Muscle of leg (tissue), 11 donors: ENCODE data around the gene NHERF2. TPM values are rescaled to one million over a fixed set of nuclear protein-coding genes. Genes with fewer than 3 reads are reported as not detected.

Experiments used
- DNase-seq: peaks from one replicate; pipeline ENCODE4 v3.0.0; 2013
- H3K27ac ChIP-seq: one replicate; pipeline ENCODE4 v1.5.1; 2013; ENCODE audit warnings: mild to moderate bottlenecking, low read length, control low read depth
- H3K27me3 ChIP-seq: one replicate; pipeline ENCODE4 v1.6.1; 2013; ENCODE audit warnings: low read length; ENCODE audit not compliant: control insufficient read depth, insufficient read depth
- H3K36me3 ChIP-seq: one replicate; pipeline ENCODE4 v1.6.1; 2013; ENCODE audit warnings: low read length; ENCODE audit not compliant: control insufficient read depth, insufficient read depth
- H3K4me1 ChIP-seq: one replicate; pipeline ENCODE4 v1.6.1; 2013; ENCODE audit warnings: low read length; ENCODE audit not compliant: control insufficient read depth, insufficient read depth
- H3K4me3 ChIP-seq: one replicate; pipeline ENCODE4 v1.5.1; 2013; ENCODE audit warnings: low read length, control low read depth
- H3K9me3 ChIP-seq: replicated peaks from 2 replicates; pipeline ENCODE4 v1.6.1; 2013; ENCODE audit warnings: low read depth, low read length; ENCODE audit not compliant: control insufficient read depth
- WGBS: methylation state at CpG from one replicate; pipeline ENCODE4 v1.1.5; 2013; ENCODE audit warnings: missing lambda C conversion rate; ENCODE audit not compliant: insufficient coverage; 5-methylcytosine and 5-hydroxymethylcytosine counted together
- polyA plus RNA-seq, 8 donors: library from polyadenylated mRNA; unstranded; fragments of 120-200 nt; gene quantifications; one replicate each; pipeline versions ENCODE4 v1.2.1 to v1.2.3, GENCODE V29; 2013; ENCODE audit warnings: inconsistent platforms in 1 of 8, low replicate concordance in 1 of 8; ENCODE audit not compliant: insufficient read length in 8 of 8, insufficient read depth in 1 of 8
- total RNA-seq: library from RNA; stranded (reverse); fragments of 120-200 nt; gene quantifications from one replicate; pipeline ENCODE4 v1.2.4, GENCODE V29; 2013

The NHERF2 gene
- total and polyA plus RNA-seq, 9 donors: 22.1 to 60.6 (median 45.4) TPM

GRCh38 chr16:2076072-2076865 lies 49.6 kb downstream of the NHERF2 start:
- peaks cover 89% of the 10 kb centered on the region for H3K36me3 ChIP-seq
- no peaks in the 10 kb centered on the region for H3K9me3 ChIP-seq
- H3K4me1 ChIP-seq: peaks cover 2% of the 10 kb centered on the region
- no peak overlapping the region for H3K4me3 ChIP-seq
- no peak overlapping the region for H3K27ac ChIP-seq
- WGBS: 94% methylated on average over 22 of the region's 28 CpGs
- no peaks in the 10 kb centered on the region for H3K27me3 ChIP-seq
- no peak for DNase-seq

- no peak for DNase-seq
- Histone ChIP-seq H3K27ac (no peak overlapping the region), H3K4me1 (peaks cover 8% of the 10 kb centered on the region), H3K27me3 (no peaks in the 10 kb centered on the region), H3K9me3 (no peaks in the 10 kb centered on the region), H3K36me3 (peaks cover 89% of the 10 kb centered on the region), H3K4me3 (no peak overlapping the region)
- WGBS: 84% methylated on average over 17 of the region's 17 CpGs
Observed at GRCh38 chr16:2077016-2077415, 50.3 kb downstream of the NHERF2 start.

GRCh38 chr16:2077696-2078095 lies 51.0 kb downstream of the NHERF2 start:
- Histone ChIP-seq H3K4me3 (no peak overlapping the region), H3K27ac (no peak overlapping the region), H3K27me3 (no peaks in the 10 kb centered on the region), H3K4me1 (peaks cover 14% of the 10 kb centered on the region), H3K36me3 (peaks cover 89% of the 10 kb centered on the region), H3K9me3 (no peaks in the 10 kb centered on the region)
- no peak for DNase-seq
- WGBS: 91% methylated on average over 20 of the region's 21 CpGs

- DNase-seq: no peak
- WGBS: 100% methylated on average over 1 of the region's 7 CpGs
- Histone ChIP-seq H3K4me1 (peaks cover 18% of the 10 kb centered on the region), H3K27me3 (no peaks in the 10 kb centered on the region), H3K36me3 (peaks cover 88% of the 10 kb centered on the region), H3K4me3 (no peak overlapping the region), H3K27ac (no peak overlapping the region), H3K9me3 (no peaks in the 10 kb centered on the region)
Observed at GRCh38 chr16:2078096-2078495, 51.4 kb downstream of the NHERF2 start.

GRCh38 chr16:2078691-2079090 lies 52.0 kb downstream of the NHERF2 start:
- H3K9me3 ChIP-seq: no peaks in the 10 kb centered on the region
- WGBS: 90% methylated on average over 23 of the region's 23 CpGs

GRCh38 chr16:2079311-2079800 lies 52.7 kb downstream of the NHERF2 start:
- Histone ChIP-seq H3K4me3 (no peak overlapping the region), H3K27me3 (no peaks in the 10 kb centered on the region), H3K9me3 (no peaks in the 10 kb centered on the region), H3K4me1 (peaks cover 25% of the 10 kb centered on the region), H3K27ac (no peak overlapping the region), H3K36me3 (peaks cover 88% of the 10 kb centered on the region)
- no peak for DNase-seq
- 90% methylated on average over 28 of the region's 30 CpGs for WGBS

More at GRCh38 chr16:2078691-2079090, 52.0 kb downstream of the NHERF2 start:
- Histone ChIP-seq H3K36me3 (peaks cover 88% of the 10 kb centered on the region), H3K27me3 (no peaks in the 10 kb centered on the region), H3K4me3 (no peak overlapping the region), H3K27ac (no peak overlapping the region), H3K4me1 (peaks cover 24% of the 10 kb centered on the region)
- DNase-seq: no peak

- H3K4me1 ChIP-seq: peaks cover 25% of the 10 kb centered on the region
- H3K27me3 ChIP-seq: no peaks in the 10 kb centered on the region
- H3K36me3 ChIP-seq: peaks cover 88% of the 10 kb centered on the region
- WGBS: 94% methylated on average over 16 of the region's 16 CpGs
- DNase-seq: no peak
- H3K27ac ChIP-seq: no peak overlapping the region
- no peaks in the 10 kb centered on the region for H3K9me3 ChIP-seq
- no peak overlapping the region for H3K4me3 ChIP-seq
Observed at GRCh38 chr16:2079991-2080390, 53.3 kb downstream of the NHERF2 start.

- Histone ChIP-seq H3K9me3 (no peaks in the 10 kb centered on the region), H3K27ac (peak overlapping the region; percentile 35), H3K4me1 (peaks cover 25% of the 10 kb centered on the region), H3K36me3 (peaks cover 92% of the 10 kb centered on the region), H3K4me3 (no peak overlapping the region), H3K27me3 (no peaks in the 10 kb centered on the region)
- 85% methylated on average over 30 of the region's 35 CpGs for WGBS
- no peak for DNase-seq
Observed at GRCh38 chr16:2081201-2082084, 54.7 kb downstream of the NHERF2 start.

- WGBS: 54% methylated on average over 31 of the region's 32 CpGs
- peaks cover 25% of the 10 kb centered on the region for H3K4me1 ChIP-seq
- DNase-seq: peak; percentile 60
- H3K36me3 ChIP-seq: peaks cover 91% of the 10 kb centered on the region
- H3K27ac ChIP-seq: peak overlapping the region; percentile 35
- no peaks in the 10 kb centered on the region for H3K27me3 ChIP-seq
- no peak overlapping the region for H3K4me3 ChIP-seq
- no peaks in the 10 kb centered on the region for H3K9me3 ChIP-seq
Observed at GRCh38 chr16:2082171-2082982, 55.7 kb downstream of the NHERF2 start.
